Keratinocyte (primary cell): Measurements from ENCODE around the gene VWDE.
"Not testable (repeated sequence)": the region's sequence is repeated elsewhere in the genome, so short reads cannot be mapped to it uniquely, and the experiment has no call there.

ENCODE experiments used
- CTCF ChIP-seq, 3 experiments: IDR thresholded peaks in 1 of 3; conservative IDR thresholded peaks in 1 of 3; optimal IDR thresholded peaks in 1 of 3; 2 replicates in 2 of 3; 3 replicates in 1 of 3; pipeline versions ENCODE3 to v1.5.1; 2011; ENCODE audit warnings: low read length in 3 of 3, mild to moderate bottlenecking in 3 of 3, moderate library complexity in 2 of 3, control low read depth in 1 of 3, inconsistent platforms in 1 of 3; ENCODE audit not compliant: insufficient read depth in 2 of 3; ENCODE audit errors: extremely low read depth in 1 of 3
- EZH2 ChIP-seq: IDR thresholded peaks from one replicate; pipeline ENCODE4 v1.6.1; 2012; ENCODE audit warnings: inconsistent platforms, mild to moderate bottlenecking, low read length, moderate library complexity

- not testable (repeated sequence) for TF ChIP-seq CTCF (optimal IDR thresholded peaks at IDR 0.05 in 1 of 3, IDR thresholded peaks at IDR 0.05 in 1 of 3, conservative IDR thresholded peaks at IDR 0.05 in 1 of 3; ENCODE audit: extremely low read depth in 1 of 3, insufficient read depth in 2 of 3, low read length in 3 of 3); EZH2
Observed at GRCh38 chr7:12453136-12453535, 49.5 kb upstream of the VWDE start.
